ENCODE data around the gene BCOR. TPM values are rescaled to one million over a fixed set of nuclear protein-coding genes. Genes with fewer than 3 reads are reported as not detected.

The BCOR gene
- total and polyA plus RNA-seq, 7 donors = 6.4 to 24.3 (median 18.3) TPM

GRCh38 chrX:40084471-40085101 is 13.2 kb downstream of the BCOR start:
- Histone ChIP-seq H3K4me1 (peaks cover 22% of the 10 kb centered on the region), H3K36me3 (ENCODE audit: insufficient read depth in 1 of 2, low read depth in 1 of 2) (no peaks in the 10 kb centered on the region), H3K27ac (no peak overlapping the region), H3K4me3 (peak overlapping the region; percentile 62), H3K27me3 (ENCODE audit: insufficient read depth in 3 of 3, low read length in 2 of 3) (peaks cover 0 to 58% (median 0%) of the 10 kb centered on the region in 3 donors), H3K9me3 (no peaks in the 10 kb centered on the region)
- intact Hi-C loops (cut with DNase I) = loop anchor here in 1 of 2 donors (5.0 kb wide), 1 partner anchor 177 kb away; no protein-coding TSS in a partner anchor
- TF ChIP-seq CTCF (IDR thresholded peaks at IDR 0.05) = no peak
- DNase-seq (no peak), ATAC-seq (no peak)
- WGBS, 3 donors = 25 to 61% (median 51%) methylated on average over 11 of the region's 11 CpGs

DNA sequence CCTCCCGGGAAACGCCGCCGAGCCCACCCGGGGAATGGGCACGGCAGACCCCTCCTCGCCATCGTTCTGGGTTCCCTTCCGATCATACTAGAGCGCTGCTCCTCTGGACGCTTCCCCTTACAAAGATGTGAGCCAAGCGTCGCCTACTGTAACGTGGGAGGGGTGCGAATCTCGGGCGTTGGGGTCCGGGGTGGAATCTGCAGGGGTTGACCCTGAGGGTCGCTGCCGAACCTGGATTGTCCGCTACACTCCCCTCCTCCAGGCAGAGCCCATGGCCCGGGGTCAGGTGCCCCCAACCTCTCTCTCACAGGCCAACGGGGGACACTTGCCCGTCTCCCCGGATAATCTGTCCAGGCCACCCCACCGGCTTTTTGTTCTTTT is 13.8 kb downstream of the BCOR start:
- Histone ChIP-seq H3K4me1 (peaks cover 21% of the 10 kb centered on the region), H3K27ac (no peak overlapping the region), H3K4me3 (peak overlapping the region; percentile 62), H3K9me3 (no peaks in the 10 kb centered on the region), H3K27me3 (ENCODE audit: insufficient read depth in 3 of 3, low read length in 2 of 3) (peaks cover 0 to 52% (median 0%) of the 10 kb centered on the region in 3 donors), H3K36me3 (ENCODE audit: insufficient read depth in 1 of 2, low read depth in 1 of 2) (no peaks in the 10 kb centered on the region)
- no peak for TF ChIP-seq CTCF (IDR thresholded peaks at IDR 0.05)
- DNase-seq (peak in 1 of 2 donors; percentile 34), ATAC-seq (no peak)
- 25 to 41% (median 30%) methylated on average over 8 to 26 of the region's 26 CpGs for WGBS, 3 donors
- intact Hi-C loops (cut with DNase I) = loop anchor here in 1 of 2 donors (5.0 kb wide), 1 partner anchor 177 kb away; no protein-coding TSS in a partner anchor

- H3K4me3 ChIP-seq = peak overlapping the region; percentile 62
- H3K36me3 ChIP-seq (ENCODE audit: insufficient read depth in 1 of 2, low read depth in 1 of 2) = no peaks in the 10 kb centered on the region
- intact Hi-C loops (cut with DNase I) = loop anchor here in 1 of 2 donors (5.0 kb wide), 1 partner anchor 176 kb away; no protein-coding TSS in a partner anchor
- WGBS, 3 donors = 0 to 7% (median 3%) methylated on average over 7 to 60 of the region's 61 CpGs
- H3K9me3 ChIP-seq = no peaks in the 10 kb centered on the region
- peaks cover 0 to 48% (median 0%) of the 10 kb centered on the region in 3 donors for H3K27me3 ChIP-seq (ENCODE audit: insufficient read depth in 3 of 3, low read length in 2 of 3)
- H3K27ac ChIP-seq = no peak overlapping the region
- peak in 1 of 2 donors; percentile 67 for DNase-seq
- TF ChIP-seq CTCF (IDR thresholded peaks at IDR 0.05) = peak; percentile 6
- peaks cover 21% of the 10 kb centered on the region for H3K4me1 ChIP-seq
- peak; percentile 37 to 64 (median 48) for ATAC-seq
Observed at GRCh38 chrX:40083120-40083978, 14.4 kb downstream of the BCOR start.

DNA sequence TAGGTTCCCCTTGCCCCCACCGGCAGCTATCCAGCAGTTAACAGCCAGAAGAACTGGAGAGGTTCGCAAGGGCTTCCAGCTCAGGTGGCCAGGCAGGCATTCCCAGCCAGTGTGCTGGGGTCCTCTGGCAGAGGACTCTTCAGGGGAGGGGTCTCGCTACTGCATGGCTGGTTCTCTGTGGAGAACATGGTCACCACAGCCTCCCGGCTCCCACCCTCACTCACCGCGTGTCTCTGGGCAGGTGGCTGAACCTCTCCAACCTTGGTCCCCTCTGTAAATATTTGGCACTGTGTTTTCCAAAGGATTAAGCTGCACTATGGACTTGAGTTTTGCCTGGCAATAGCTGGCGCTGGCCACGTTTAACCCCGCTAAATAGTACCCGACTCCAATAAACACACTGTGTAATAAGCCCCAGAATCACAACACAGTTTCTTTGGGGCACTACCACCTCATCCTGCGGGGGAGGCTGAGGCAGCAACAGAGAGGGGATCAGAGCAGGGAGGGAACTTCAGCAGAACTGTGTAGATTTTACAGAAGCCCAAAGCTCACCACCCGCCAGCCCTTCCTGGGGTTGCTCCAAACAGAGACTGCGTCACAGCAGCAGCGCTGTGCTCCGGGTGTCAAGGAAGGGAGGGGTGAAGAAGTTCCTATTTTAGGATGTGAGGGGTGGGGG is 15.2 kb downstream of the BCOR start:
- DNase-seq (no peak), ATAC-seq (peak; percentile 23 to 41 (median 32))
- 23 to 61% (median 48%) methylated on average over 13 to 15 of the region's 15 CpGs for WGBS, 3 donors
- H3K4me3 ChIP-seq = peak overlapping the region; percentile 62
- peaks cover 21% of the 10 kb centered on the region for H3K4me1 ChIP-seq
- H3K9me3 ChIP-seq = no peaks in the 10 kb centered on the region
- intact Hi-C loops (cut with DNase I) = loop anchor here in 1 of 2 donors (5.0 kb wide), 1 partner anchor 175 kb away; no protein-coding TSS in a partner anchor
- no peaks in the 10 kb centered on the region for H3K36me3 ChIP-seq (ENCODE audit: insufficient read depth in 1 of 2, low read depth in 1 of 2)
- H3K27ac ChIP-seq = no peak overlapping the region
- no peak for TF ChIP-seq CTCF (IDR thresholded peaks at IDR 0.05)
- peaks cover 0 to 46% (median 0%) of the 10 kb centered on the region in 3 donors for H3K27me3 ChIP-seq (ENCODE audit: insufficient read depth in 3 of 3, low read length in 2 of 3)

Data from psoas muscle (tissue), 8 donors.